GM13977 (cell line): ENCODE measurements around the gene MAP3K15.

Experiments
- DNase-seq: peaks from one replicate; pipeline ENCODE4 v3.0.0; 2012; ENCODE audit warnings: low spot score
- CTCF ChIP-seq: IDR thresholded peaks from 2 replicates; pipeline ENCODE4 v1.5.1; 2012; ENCODE audit warnings: mild to moderate bottlenecking, control low read depth; ENCODE audit not compliant: insufficient read depth; ENCODE audit errors: extremely low read depth, missing control alignments
- in situ Hi-C: fragments of 300-500 bp; cut with MboI; formaldehyde crosslinking; loops from one replicate; pipeline ENCODE4 v1.12.0; 2022; ENCODE audit warnings: low sequenced_read_pairs, low pct_unique_long_range_greater_than_20kb, mixed read lengths, inconsistent platforms; ENCODE audit not compliant: unreplicated experiment

MAP3K15 gene

GRCh38 chrX:19388741-19389140 lies 126.6 kb downstream of the MAP3K15 start:
- DNase-seq = no peak
- no peak for TF ChIP-seq CTCF
- in situ Hi-C loops = no loop called here

DNA sequence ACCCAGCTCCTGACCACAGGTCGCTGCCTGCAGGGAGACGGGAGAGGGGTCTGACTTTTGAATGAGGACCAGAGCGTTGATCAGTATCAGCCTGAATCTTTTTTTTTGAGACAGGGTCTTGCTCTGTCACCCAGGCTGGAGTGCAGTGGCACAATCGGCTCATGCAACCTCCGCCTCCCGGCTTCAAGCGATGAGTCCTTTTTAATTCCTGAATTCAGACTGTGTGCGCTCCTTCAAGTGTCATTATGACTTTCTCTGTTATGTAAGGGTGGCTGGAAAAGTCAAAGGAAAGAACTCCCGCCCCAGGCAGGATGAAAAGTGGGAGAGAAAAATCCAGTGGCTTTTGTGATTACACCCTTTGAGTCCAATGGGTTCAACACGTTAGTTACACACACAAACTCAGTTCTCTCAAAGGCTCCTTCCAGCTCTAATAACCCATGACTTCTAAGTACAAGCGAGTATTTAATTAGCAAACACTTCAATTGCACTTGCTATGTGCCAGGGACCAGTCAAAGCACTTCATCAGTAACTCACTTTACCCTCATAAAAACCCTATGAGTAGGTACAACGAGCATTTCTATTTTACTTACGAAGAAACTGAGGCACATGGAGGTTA lies 127.1 kb downstream of the MAP3K15 start:
- in situ Hi-C loops = no loop called here

DNA sequence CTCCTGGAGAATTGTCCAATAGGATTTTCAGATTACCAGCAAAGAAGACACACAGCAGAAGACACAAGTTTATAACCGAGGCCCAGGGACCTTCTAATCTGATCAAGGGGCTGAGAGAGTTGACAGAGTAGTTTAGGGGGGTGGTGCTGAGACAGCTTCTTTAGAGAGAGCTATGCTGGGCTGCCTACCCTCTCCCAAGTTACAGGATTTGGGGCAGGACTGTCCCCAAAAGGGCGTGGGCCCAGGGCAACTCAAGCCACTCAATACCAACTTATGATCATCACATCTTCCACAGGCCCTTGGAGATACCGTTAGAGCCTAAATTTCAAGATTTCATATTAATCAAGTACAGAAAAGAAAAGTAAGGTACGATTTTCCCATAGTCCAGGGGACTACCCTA lies 128.6 kb downstream of the MAP3K15 start:
- in situ Hi-C loops = no loop called here
- TF ChIP-seq CTCF = no peak
- DNase-seq = no peak

More for the DNA sequence above, 127.1 kb downstream of the MAP3K15 start:
- no peak for DNase-seq
- no peak for TF ChIP-seq CTCF

GRCh38 chrX:19382555-19383145 lies 132.7 kb downstream of the MAP3K15 start:
- TF ChIP-seq CTCF = peak; percentile 67
- peak; percentile 56 for DNase-seq
- in situ Hi-C loops = no loop called here

- in situ Hi-C loops = no loop called here
- no peak for TF ChIP-seq CTCF
These were observed 134.0 kb downstream of the MAP3K15 start for GRCh38 chrX:19381326-19381725.

GRCh38 chrX:19377799-19378198 lies 137.5 kb downstream of the MAP3K15 start:
- in situ Hi-C loops = no loop called here
- no peak for TF ChIP-seq CTCF
- no peak for DNase-seq

More at GRCh38 chrX:19381326-19381725, 134.0 kb downstream of the MAP3K15 start:
- no peak for DNase-seq
